Renal cortical epithelial cell (primary cell): ENCODE results near the gene FDCSP. TPM values are rescaled to one million over a fixed set of nuclear protein-coding genes. Genes with fewer than 3 reads are reported as not detected.
"Not testable (repeated sequence)": the region's sequence is repeated elsewhere in the genome, so short reads cannot be mapped to it uniquely, and the experiment has no call there.

Experiments used
- DNase-seq: peaks from one replicate; pipeline ENCODE4 v3.0.0-alpha.2; 2011; ENCODE audit warnings: low read depth
- total RNA-seq: library from RNA; depleted of rRNA; stranded (reverse); fragments of >200 nt; gene quantifications from 2 replicates; pipeline ENCODE4 v1.2.3, GENCODE V29; 2014

Gene FDCSP
- not detected in 2 replicates for total RNA-seq

DNA sequence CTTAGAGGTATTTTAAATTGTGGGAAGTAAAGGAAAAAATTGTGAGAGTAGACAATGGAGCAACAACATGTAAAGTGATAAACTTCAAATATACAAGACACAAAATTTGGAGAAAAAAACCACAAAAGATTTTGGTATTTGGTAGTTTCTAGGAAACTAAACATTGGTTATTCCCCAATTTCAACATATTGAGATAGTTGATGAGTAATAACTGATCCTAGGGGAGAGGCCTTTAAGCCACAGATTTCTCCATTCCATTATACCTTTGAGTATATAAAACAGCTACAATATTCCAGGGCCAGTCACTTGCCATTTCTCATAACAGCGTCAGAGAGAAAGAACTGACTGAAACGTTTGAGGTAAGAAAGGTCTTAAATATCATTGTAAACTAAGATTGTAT, at the start of gene FDCSP:
TSS of gene FDCSP (plus strand) at position 301 of the 400 bp plus-strand sequence. CDS start 5,071 bp downstream, outside the sequence.
- DNase-seq, result no peak

DNA sequence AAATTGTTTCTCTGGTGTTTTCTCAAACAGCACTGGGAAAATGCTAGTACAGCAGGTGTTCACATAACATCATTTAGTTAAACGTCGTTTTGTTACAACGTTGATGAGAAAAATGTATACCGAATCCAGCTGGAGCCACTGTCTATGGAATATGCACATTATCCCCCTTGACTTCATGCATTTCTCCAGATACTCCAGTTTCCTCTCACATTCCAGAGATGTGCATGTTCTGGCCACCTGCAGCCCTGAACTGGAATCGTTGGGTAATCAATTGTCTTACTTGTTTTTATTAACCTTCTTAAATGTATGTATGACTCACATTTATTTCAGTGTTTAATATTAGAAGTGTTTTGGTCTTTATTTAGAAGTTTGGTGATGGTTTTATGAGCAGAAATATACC, 48.8 kb upstream of the FDCSP start:
- DNase-seq, result peak; percentile 1

DNA sequence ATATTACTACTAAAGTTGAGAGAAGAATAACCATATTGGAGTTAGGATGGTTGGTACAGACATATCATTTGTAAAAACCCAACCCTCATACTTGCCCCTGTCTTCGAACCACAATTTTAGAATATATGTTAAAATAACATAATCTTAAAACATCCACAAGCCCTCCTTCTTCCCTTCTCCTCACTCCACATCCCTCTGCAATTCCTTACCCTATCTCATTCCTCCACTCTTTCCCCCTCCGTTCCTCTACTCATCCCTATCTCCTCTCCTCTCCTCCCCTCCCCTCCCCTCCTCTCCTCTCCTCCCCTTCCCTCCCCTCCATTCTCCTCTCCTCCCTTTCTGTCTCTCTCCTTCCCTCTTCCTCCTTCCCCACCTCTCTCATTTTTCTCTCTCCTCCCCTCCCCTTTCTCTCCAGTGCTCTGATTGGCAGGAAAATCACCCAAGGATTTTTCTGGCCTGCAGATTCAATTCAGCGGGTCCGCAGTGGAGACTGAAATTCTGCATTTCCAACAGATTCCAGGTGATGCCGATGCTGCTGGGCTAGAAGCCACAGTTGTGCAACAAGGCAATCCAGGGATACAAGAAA, 47.8 kb upstream of the FDCSP start:
- no peak for DNase-seq

DNA sequence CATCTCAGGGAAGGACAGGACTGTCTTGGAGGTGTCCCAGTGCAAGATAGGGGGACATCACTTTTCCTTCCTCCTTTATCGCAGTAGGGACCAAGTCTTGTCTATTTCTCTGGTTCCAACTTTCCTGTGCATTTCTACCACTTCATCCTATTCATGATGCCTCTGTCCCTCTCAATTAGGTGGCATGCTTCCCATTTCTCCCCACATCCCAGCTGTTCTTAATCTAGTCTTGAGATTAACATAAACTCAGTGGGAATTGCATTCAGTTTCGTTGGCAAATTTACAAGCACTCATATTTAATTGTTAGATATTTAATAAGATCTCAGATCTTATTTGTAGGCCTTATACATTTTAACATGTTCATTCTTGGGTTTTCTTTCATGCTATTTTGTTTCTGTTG, 46.1 kb upstream of the FDCSP start:
- DNase-seq, result no peak

DNA sequence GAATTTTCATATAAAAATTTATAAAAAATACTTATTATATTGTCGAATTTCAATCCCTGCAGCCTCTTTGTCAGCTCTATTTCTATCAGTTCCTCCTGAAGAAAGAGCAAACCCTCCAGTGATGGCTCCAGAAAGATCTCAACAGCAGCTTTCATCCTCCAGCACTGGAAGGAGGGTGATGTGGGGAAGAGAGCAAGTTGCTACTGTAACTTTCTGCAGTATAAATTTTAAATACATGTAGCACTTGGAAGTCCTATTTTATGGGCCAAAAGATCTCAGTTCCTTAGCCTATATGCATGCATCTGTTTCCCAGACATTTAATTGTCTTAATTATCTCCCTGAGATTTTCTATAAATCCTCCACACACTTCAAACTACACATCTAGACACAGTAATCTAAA, 44.1 kb upstream of the FDCSP start:
- no peak for DNase-seq

DNA sequence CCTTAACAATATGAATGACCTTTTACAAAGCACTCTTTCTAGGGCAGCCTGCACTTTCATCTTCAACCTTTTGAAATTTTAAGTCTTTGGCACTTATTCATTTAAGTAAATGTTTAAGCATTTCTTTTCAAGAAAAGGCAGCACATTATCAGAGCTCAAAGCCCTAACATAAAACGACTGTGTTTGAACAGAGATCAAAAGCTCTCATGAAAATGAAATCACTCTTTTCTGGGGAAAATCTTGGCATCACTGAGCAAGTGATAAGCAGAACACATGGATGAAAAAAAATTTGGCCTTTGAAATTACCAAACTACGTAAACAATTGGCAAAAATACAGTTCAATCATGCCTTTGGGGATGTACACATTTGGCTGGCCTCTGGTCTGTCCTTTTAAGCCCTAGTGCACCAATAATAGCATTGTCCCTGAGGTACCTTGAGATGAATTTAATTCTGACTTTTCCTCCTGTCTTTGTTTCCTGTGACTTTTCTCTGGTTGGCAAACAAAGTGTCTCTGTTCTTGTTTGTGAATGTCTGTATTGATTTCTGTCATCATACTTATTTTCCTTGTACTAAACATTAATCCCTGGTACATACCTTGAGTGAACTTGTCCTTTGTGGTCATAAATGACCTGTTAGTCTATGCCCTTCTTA, 43.3 kb upstream of the FDCSP start:
- no peak for DNase-seq

DNA sequence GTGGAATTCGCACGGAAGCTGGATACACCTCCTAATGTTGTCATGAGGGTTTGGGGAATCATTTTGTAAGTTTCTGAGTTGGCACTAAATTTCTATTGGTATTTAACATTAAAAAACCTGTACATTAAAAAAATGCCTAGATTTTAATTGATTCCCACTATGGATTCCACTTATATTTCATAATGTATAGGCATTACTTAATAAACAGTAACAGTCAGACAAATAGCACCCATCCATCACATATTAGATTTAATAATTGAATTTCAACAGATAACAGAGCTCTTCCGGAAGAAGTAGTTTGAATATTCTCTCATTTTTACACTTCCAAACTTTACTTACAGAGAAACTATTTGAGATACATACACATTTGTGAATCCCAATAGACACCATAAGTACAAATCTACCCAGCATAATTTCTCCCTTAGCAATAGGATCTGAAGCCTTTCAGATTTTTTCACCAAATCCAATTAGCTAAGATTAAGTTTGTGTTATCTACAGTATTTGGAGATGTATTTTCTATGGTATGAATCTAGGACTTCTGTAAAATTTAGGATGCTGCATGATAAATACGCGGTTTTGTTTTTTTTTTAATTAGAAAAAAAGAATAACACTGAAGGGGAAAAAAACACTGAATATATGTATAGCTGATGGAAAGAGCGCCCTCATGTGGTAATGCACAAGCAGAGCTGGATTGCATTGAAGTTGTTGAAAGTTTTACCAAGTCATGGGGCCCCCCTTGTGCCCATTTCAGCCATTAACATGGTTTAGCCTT, 42.6 kb upstream of the FDCSP start:
- DNase-seq, result peak; percentile 49

DNA sequence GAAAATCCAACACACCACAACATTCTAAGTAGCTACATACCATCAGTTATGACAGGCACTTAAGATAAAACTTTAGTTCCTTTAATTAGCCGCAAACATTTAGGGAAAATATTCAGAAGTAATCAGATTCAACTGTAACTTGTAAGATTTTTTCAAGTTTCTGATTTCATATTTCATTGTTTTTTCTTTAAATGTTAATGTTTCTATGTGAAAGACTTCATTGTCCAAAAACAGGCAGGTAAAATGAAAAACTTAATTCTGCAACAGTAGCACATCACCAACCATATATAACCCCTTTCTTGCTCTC, 42.0 kb upstream of the FDCSP start:
- no peak for DNase-seq

DNA sequence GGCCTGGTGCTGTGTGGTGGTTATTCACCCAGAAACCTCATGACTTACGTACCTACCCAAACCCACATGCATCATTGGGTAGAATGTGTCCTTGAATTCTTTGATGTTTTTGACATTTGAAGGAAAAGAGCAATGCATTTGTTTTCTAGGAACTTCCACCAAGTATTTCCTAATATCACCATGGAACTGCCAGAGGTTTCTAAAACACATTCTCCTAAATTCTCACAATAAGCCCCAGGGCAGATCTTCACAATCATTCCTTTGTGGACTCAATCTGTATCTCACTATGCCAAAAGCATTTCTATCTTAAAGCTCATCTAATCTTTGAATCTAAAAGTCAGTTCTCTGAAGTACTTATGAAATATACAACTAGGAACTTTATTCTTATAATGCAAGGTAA, 38.7 kb upstream of the FDCSP start:
- DNase-seq, result no peak

DNA sequence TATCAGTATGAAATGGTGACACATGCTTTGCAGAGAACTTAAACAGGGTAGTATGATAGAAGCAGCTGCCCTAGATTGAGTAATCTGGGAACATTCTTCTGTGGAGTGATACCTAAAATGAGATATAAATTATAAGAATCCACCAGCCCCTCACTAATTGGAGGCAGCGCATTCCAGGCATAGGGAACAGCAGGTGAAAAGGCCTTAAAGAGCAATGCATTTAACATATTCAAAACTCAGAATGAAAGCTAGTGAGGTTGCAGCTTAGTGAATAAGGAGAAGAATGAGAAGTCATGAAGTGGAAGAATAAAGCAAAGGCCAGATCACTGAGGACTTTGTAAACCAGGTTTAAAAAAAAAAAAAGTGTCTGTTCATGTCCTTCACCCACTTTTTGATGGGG, 35.3 kb upstream of the FDCSP start:
- DNase-seq, result no peak

DNA sequence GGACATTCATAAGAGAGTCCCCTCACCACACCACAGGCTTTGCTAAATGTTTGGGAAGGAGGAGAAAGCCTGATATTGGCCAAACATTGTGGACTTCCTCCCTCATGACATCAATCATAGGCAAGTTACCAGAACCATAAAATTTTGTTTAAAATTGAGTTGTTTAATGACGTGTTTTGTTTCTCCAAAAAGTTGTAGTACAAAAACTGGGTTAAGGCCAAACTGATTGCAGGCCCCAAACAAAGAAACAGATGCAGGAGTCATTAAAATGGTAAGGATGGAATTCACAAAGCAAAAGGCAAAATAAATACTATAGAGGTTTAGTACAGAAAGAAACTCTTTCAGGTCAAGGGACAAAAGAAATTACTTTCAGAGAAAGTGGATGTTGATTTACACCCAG, 34.3 kb upstream of the FDCSP start:
- no peak for DNase-seq

DNA sequence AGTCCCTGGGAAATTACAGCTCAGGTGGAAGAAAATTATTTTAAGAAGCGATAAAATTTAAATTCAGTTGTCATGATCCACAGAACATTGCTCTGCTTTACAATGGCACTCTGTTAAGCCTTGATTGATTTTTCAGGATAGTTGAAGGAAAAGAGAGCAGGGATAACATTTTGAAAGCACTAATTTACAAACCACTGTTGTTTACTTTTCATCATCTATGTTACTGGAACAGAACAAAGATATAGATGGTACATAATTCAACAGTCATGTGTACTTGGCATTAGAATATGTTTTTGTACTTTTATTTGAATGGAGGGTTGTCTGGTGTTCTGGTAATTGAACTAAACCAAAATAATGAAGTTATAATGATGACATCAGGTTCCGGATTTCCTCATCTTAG, 33.0 kb upstream of the FDCSP start:
- DNase-seq, result no peak

DNA sequence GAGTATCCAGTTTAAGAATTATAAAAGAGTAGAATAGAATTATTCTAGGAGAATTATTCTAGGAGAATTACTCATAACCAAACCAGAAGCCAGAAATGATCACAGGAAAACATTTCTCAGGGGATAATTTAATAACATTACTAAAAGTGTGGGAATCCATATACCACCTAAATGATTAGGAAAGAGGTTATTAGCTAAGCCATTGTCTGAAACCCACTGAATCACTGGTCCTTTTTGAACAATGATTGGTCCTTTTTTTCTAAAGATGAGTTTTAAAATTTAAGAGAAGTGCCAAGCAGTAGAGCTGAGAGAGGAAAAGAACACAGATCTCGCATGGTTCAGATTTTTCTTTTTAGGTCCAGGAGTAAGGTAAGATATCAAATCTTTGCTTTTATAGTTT, 30.5 kb upstream of the FDCSP start, which contains the start of gene ODAM:
TSS of gene ODAM (plus strand) at position 301 of the 400 bp plus-strand sequence. CDS start 819 bp downstream, outside the sequence.
- no peak for DNase-seq

DNA sequence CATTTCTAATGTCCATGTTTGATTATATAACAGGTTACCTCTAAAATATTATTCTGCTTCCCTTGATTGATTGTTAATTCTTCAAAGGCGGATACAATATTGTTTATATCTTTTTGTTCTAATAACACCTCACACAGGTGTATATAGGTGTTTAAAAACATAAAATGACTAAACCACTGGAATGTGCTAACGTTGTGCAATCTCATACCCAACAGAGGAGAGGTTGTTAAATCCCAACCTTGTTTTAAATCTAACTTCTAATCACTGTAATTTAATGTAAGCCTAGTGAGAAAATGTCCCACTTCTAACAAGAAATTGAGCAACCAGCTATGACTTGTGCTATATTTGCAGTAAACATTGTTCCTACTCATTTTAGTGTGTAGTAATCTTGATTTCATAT, 29.1 kb upstream of the FDCSP start:
- peak; percentile 46 for DNase-seq

DNA sequence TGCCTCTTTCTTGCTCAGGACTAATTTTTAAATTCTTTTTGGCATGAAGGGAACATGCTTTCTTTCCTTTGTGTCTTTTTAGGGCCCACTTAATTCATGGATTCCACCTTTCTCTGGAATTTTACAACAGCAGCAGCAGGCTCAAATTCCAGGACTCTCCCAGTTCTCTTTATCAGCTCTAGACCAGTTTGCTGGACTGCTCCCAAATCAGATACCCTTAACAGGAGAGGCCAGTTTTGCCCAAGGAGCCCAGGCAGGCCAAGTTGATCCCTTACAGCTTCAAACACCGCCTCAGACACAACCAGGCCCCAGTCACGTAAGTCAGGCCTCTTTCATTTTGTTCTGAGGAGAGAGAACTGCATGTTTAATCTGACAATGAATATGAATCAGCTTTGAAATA, 28.1 kb upstream of the FDCSP start:
- DNase-seq, result peak; percentile 7

DNA sequence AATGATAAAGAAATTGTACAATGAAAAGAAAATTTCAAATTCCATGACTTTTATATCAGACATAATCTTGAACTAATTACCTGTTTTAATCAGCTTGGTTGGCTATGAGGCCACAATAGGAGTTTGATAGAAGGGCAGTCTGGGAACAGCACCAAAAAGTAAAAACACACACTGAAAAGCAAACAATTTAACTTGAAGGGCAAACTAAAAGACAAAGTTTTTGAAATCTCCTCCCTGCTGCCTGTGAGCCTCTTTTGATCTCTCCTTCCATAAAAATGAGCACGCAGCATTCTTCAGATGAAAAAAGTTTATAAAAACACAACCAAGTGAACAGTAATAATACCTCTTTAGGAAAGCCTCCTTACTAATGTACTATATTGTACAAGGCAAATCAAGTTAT, 22.3 kb upstream of the FDCSP start:
- no peak for DNase-seq

DNA sequence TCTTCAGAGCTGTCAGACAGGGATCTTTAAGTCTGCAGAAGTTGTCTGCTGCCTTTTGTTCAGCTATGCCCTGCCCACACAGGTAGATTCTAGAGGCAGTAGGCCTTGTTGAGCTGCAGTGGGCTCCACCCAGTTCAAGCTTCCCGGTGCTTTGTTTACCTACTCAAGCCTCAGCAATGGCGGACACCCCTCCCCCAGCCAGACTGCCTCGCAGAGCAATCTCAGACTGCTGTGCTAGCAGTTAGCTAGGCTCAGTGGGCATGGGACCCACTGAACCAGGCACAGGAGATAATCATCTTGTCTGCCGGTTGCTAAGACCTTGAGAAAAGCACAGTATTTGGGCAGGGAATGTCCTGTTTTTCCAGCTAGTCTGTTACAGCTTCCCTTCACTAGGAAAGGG, 13.2 kb upstream of the FDCSP start:
- not testable (repeated sequence) for DNase-seq

DNA sequence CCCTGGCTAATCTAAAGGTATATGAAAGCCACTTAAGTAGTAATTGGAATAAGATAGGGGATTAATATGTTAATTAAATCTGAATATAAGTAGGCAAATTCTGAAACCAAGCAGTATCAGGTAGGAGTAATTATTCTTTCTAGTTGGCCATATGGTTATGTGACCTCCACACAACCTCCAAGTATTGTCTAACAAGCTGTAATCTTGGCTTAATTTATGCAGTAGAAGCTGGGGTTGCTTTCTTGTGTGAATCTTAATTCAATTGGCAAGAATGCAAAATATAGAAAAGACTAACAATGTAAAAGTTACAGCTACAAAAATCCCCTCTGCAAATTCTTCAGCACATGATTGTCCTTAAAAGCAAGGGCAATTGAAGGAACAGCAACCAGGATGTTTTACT, 9.8 kb upstream of the FDCSP start:
- not testable (repeated sequence) for DNase-seq

DNA sequence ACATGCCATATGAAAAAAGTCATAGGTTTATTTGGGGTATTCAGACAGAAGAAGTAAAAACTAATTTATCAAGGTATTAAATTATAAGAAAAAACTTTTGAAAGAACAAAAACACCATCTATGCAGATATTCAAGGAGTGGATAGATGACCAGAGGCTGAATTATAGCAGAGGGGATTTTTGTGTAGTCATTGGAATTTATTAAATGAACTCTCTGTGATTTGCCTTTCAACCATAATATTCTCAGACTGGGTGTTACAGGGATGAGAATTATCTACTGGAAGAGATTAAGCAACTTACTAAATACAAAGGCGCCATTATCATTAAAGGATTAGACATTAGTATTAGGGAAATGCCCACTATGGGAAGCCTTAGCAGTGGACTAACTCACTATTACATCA, 9.4 kb upstream of the FDCSP start:
- DNase-seq, result not testable (repeated sequence)

DNA sequence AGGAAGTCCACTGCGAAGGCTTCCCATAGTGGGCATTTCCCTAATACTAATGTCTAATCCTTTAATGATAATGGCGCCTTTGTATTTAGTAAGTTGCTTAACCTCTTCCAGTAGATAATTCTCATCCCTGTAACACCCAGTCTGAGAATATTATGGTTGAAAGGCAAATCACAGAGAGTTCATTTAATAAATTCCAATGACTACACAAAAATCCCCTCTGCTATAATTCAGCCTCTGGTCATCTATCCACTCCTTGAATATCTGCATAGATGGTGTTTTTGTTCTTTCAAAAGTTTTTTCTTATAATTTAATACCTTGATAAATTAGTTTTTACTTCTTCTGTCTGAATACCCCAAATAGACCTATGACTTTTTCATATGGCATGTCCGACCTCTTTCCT, 4.5 kb upstream of the FDCSP start:
- DNase-seq, result not testable (repeated sequence)

DNA sequence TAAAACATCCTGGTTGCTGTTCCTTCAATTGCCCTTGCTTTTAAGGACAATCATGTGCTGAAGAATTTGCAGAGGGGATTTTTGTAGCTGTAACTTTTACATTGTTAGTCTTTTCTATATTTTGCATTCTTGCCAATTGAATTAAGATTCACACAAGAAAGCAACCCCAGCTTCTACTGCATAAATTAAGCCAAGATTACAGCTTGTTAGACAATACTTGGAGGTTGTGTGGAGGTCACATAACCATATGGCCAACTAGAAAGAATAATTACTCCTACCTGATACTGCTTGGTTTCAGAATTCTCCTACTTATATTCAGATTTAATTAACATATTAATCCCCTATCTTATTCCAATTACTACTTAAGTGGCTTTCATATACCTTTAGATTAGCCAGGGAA, 4.1 kb upstream of the FDCSP start:
- not testable (repeated sequence) for DNase-seq

DNA sequence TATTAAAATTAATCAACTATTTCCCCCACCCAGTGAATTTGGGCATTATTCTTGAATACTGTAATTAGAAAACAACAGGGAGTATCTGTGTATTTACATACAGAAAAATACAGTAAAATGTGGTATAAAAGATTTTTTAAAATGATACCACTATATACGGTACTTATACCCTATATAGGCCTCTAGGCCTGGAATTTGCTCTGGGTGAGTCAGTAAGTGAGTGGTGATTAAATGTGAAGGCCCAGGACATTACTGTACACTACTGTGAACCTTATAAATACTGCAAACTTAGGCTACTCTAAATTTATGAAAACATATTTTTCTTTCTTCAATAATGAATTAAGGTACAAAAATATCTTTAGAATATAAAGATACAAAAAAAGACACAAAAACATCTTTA, 10.2 kb downstream of the FDCSP start:
- no peak for DNase-seq
